ENCODE data around the gene INAFM2. TPM values are rescaled to one million over a fixed set of nuclear protein-coding genes. Genes with fewer than 3 reads are reported as not detected.

Gene INAFM2
- total RNA-seq, 1 donor from 2014 or later = 12.0 TPM

DNA sequence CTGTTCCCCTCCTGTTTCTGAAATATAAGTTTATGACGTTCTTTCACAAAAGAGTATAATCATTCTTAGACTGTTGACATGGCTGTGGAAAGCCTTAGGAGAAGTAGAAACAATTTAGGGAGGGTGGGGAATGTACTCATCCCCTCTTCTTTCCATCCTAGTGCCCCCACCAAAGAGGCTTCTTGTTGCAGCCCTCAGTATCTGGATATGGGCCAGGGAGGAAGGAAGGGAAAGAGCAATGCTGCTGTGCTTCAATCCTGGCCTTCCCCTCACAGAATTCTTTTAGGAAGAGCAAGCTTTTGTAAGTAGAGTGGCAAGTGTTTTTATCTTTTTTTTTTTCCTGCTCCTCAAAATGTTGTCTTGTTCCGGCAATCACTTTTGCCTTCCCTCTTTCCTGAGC, 1.7 kb downstream of the INAFM2 start:
- intact Hi-C loops (cut with micrococcal nuclease) = loop anchor here (10.0 kb wide), 1 partner anchor 370 kb away; the partner anchor contains the start of gene RAD51

DNA sequence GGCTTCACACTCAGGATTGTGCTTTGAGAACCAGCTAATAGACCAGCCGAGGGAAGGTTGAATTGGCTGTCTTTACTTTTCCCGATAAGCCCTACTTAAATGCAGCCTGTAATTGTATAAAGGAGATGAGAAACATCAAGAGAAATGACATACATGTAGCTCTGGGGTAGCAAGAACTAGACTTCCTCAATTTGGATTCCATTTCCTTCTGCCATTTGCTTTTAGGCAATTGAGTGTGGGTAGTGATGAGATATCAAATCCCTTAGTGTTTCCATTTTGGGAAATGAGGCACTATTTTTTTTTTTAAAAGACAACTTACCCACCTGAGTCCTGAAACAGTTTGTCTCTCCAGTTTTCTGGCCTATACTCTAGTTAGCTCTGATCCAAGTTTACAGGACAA, 2.2 kb downstream of the INAFM2 start:
- intact Hi-C loops (cut with micrococcal nuclease) = loop anchor here (10.0 kb wide), 1 partner anchor 369 kb away; the partner anchor contains the start of gene RAD51

- intact Hi-C loops (cut with micrococcal nuclease) = loop anchor here (10.0 kb wide), 1 partner anchor 367 kb away; the partner anchor contains the start of gene RAD51
Observed at GRCh38 chr15:40327457-40327856, 4.0 kb downstream of the INAFM2 start.

DNA sequence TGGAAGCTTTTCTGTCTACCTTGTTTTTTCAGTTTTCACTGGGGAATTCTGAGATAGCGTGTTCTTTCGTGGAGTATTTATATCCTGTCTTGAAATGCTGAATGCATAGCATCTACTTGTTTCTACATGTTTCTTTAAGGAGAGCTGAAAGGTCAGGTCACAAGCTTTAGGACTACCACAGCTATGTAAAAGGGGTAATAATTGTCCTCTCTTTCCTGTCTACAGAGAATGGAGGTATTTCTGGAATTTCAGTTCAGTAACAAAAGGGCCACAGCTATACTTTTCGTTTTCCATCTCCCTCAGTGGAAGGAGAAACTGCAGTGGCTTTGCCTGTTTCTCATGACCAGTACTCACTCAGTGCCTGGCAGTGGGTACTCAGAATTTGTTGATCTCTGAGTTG, 4.7 kb downstream of the INAFM2 start:
- intact Hi-C loops (cut with micrococcal nuclease) = loop anchor here (10.0 kb wide), 1 partner anchor 367 kb away; the partner anchor contains the start of gene RAD51

- intact Hi-C loops (cut with micrococcal nuclease) = loop anchor here (10.0 kb wide), 1 partner anchor 366 kb away; the partner anchor contains the start of gene RAD51
Observed at GRCh38 chr15:40328751-40329150, 5.3 kb downstream of the INAFM2 start.

DNA sequence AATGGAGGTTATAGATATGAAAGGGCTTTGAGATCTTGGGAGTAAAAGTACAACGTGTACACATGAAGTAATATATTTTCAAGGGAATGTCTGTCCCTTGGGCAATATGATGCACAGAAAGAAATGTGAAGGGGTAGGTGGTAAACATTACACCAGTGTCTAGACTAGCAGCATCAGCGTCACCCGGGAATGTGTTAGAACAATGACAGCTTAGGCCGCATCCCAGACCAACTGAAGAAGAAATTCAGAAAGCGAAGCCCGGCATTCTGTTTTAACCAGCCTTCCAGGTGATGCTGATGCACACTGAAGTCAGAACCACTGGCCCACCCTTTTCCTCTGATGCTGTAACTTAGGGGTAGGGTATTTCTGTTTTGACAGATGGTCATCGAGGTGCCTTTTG, 6.3 kb downstream of the INAFM2 start:
- intact Hi-C loops (cut with micrococcal nuclease) = loop anchor here (10.0 kb wide), 1 partner anchor 365 kb away; the partner anchor contains the start of gene RAD51

DNA sequence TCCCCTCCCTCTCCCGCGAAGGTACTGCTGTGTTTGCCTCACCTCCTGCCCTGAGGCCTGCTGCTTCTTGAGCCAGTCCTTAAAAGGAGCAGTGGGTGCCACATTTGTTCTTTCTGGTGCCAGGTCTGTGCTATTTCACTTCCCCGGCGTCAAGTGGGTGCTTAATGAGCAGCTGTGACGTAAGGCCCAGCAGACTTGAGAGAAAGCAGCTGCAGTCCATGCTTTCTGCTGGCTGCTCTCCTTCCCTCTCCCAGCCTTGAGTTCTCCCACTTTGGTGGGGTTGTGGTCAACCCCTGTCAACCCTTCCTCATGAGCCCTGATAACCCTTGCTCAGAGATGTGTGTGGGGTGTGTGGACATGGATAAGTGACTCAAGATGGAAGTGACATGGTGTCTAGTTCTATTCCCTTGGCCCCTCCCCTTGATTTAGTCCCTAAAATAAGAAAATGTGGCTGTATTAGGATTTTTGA, 6.9 kb downstream of the INAFM2 start:
- intact Hi-C loops (cut with micrococcal nuclease) = no loop called here

- intact Hi-C loops (cut with micrococcal nuclease) = no loop called here
Observed at GRCh38 chr15:40331026-40331425, 7.5 kb downstream of the INAFM2 start.

DNA sequence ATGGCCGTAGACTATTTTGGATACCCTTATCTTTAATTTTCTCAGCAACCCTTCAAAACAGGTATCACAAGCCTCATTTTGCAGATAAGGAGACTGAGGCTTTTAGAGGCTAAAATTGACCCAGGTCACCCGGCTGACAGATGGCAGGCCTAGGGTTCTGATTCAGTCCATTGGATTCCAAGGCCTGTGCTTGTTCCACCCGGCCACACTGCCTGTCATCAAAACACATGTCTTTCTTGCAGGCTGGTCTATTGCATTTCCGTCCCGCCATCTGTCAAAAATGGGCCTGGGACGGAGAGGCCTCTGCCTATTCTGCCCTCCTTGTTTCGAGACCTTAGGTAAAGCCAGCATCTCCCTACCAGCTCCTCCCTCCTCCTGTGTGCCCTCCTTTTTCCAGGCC, 8.1 kb downstream of the INAFM2 start:
- intact Hi-C loops (cut with micrococcal nuclease) = loop anchor here (1.0 kb wide), 1 partner anchor 10 kb away; no protein-coding TSS in a partner anchor

- intact Hi-C loops (cut with micrococcal nuclease) = loop anchor here (1.0 kb wide), 1 partner anchor 11 kb away; no protein-coding TSS in a partner anchor
Observed at GRCh38 chr15:40332113-40332781, 8.8 kb downstream of the INAFM2 start.

- intact Hi-C loops (cut with micrococcal nuclease) = no loop called here
Observed at GRCh38 chr15:40333922-40334492, 10.5 kb downstream of the INAFM2 start.

DNA sequence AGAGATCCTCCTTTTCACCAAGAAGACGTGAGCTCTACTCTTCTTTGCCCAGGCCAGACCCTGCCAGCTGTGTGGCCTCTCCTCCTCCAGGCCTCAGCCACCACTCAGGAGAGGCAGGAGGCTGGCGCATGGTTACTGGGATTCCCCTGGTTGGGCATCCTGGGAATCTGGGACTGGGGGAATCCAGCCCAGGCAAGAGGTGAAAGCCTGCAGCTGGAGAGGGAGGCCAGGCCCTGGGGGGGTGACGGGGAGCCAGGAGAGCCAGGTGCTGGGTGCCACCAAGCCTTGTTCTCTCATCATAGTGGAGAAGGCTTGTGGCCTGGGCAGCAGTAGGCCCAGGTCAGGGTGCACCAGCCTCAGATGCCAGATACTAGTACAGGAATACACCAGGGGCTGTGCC, 11.0 kb downstream of the INAFM2 start:
- intact Hi-C loops (cut with micrococcal nuclease) = no loop called here

DNA sequence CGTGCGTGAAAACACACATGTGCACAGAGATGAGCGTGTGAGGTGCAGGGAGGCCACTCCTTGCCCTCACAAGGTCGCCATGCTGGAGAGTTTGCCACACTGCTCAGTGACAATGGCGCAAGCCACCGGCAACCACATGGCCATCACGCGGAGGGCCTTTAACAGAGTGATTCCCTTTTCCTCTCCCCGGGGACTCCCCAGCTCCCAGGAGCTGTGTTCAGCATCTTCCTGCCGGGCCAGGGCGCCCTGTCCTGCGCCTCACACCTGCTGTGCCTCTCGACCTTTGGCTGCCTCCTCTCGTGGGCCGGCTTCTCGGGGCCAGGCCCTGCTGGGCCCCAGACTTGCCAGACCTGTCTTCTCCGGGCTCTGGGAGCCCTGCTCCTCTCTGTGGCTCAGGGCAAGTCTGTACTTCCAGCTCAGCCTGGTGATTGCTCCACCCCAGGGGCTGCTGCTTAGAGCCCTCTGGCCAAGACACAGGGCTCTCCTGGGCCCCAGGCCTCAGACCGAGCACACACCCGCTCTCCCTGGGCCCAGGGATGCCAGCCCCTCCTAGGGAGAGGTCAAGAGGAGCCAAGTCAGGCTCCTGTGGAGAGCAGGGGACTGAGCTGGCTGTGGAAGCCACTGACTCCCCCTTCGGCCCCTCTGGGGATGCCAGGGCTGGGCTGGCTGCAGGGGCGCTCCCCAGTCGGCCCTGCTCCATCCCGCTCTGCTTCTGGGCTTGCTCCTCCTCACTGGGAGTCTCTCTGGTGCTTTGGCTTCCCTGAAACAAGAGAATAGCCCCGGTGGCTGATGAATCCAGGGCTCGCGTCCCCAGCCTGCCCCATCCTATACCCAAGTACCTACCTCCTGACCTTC, 11.7 kb downstream of the INAFM2 start:
- intact Hi-C loops (cut with micrococcal nuclease) = no loop called here

- intact Hi-C loops (cut with micrococcal nuclease) = no loop called here
Observed at GRCh38 chr15:40335938-40336743, 12.6 kb downstream of the INAFM2 start.

- intact Hi-C loops (cut with micrococcal nuclease) = no loop called here
Observed at GRCh38 chr15:40336744-40337122, 13.2 kb downstream of the INAFM2 start.

GRCh38 chr15:40337597-40337996, 14.1 kb downstream of the INAFM2 start:
- intact Hi-C loops (cut with micrococcal nuclease) = no loop called here

- intact Hi-C loops (cut with micrococcal nuclease) = loop anchor here (1.0 kb wide), 3 partner anchors 17 to 59 kb away; partner anchors contain the start of gene PLCB2
Observed at GRCh38 chr15:40338041-40338657, 14.7 kb downstream of the INAFM2 start.

GRCh38 chr15:40338921-40339620, 15.6 kb downstream of the INAFM2 start:
- intact Hi-C loops (cut with micrococcal nuclease) = loop anchor here (1.0 kb wide), 3 partner anchors 18 to 60 kb away; partner anchors contain the start of gene PLCB2

GRCh38 chr15:40339621-40339945, 16.1 kb downstream of the INAFM2 start:
- intact Hi-C loops (cut with micrococcal nuclease) = no loop called here

Measured in T-helper 1 cell treated with Interleukin-12 subunit alpha and Interleukin-12 subunit beta and Interleukin-4 antibody, amounts not matched to agents 30 ng/mL and 1 ng/mL, for 36 hours (primary cell).